ENCODE data around the gene HMGB1.

GRCh38 chr13:30464496-30465342, 1.0 kb downstream of the HMGB1 start:
- TF ChIP-seq, protein P1, sequence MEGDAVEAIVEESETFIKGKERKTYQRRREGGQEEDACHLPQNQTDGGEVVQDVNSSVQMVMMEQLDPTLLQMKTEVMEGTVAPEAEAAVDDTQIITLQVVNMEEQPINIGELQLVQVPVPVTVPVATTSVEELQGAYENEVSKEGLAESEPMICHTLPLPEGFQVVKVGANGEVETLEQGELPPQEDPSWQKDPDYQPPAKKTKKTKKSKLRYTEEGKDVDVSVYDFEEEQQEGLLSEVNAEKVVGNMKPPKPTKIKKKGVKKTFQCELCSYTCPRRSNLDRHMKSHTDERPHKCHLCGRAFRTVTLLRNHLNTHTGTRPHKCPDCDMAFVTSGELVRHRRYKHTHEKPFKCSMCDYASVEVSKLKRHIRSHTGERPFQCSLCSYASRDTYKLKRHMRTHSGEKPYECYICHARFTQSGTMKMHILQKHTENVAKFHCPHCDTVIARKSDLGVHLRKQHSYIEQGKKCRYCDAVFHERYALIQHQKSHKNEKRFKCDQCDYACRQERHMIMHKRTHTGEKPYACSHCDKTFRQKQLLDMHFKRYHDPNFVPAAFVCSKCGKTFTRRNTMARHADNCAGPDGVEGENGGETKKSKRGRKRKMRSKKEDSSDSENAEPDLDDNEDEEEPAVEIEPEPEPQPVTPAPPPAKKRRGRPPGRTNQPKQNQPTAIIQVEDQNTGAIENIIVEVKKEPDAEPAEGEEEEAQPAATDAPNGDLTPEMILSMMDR (IDR thresholded peaks at IDR 0.05) = peak in 1 of 4 experiments; percentile 26
- TF ChIP-seq POLR2A (IDR thresholded peaks at IDR 0.05) = peak; percentile 38 to 80

Data from uterus (tissue), 2 donors.